ENCODE measurements around the gene SRGN. TPM values are rescaled to one million over a fixed set of nuclear protein-coding genes. Genes with fewer than 3 reads are reported as not detected.

Gene SRGN
- total and polyA plus RNA-seq, 2 of the 8 experiments (the other 6 are each of a cell fraction or from before 2014, with no cell fraction given) = 0.06 TPM; not detected in 1

GRCh38 chr10:69101451-69102095 is 13.7 kb downstream of the SRGN start (continued):
- no peak for TF ChIP-seq USF2 (IDR thresholded peaks at IDR 0.05; ENCODE audit: low read length)
